Mesodermal cell (in vitro differentiated cells): ENCODE measurements around the gene DLGAP1.

Experiments used
- H3K27ac ChIP-seq: 2 replicates; pipeline ENCODE4 v1.7.0; 2013; ENCODE audit warnings: mild to moderate bottlenecking, low read depth, low read length, moderate library complexity; ENCODE audit not compliant: severe bottlenecking
- H3K36me3 ChIP-seq: 2 replicates; pipeline ENCODE4 v1.7.1; 2013; ENCODE audit warnings: mild to moderate bottlenecking, low read length, moderate library complexity; ENCODE audit not compliant: control insufficient read depth, insufficient read depth
- H3K4me1 ChIP-seq: one replicate; pipeline ENCODE4 v1.7.1; 2013; ENCODE audit warnings: mild to moderate bottlenecking, low read length; ENCODE audit not compliant: insufficient read depth, control insufficient read depth, poor library complexity, severe bottlenecking
- H3K4me3 ChIP-seq: 2 replicates; pipeline ENCODE4 v1.7.0; 2013; ENCODE audit warnings: low read length, control low read depth, mild to moderate bottlenecking; ENCODE audit not compliant: insufficient read depth, poor library complexity, severe bottlenecking; ENCODE audit errors: extremely low read depth
- H3K9me3 ChIP-seq: 2 replicates; pipeline ENCODE4 v1.7.1; 2013; ENCODE audit warnings: mild to moderate bottlenecking, low read length, moderate library complexity; ENCODE audit not compliant: control insufficient read depth
- WGBS, 2 experiments: methylation state at CpG; one replicate each; pipeline ENCODE4 v1.1.5; 2013; ENCODE audit warnings: missing lambda C conversion rate in 2 of 2; ENCODE audit not compliant: insufficient coverage in 2 of 2; 5-methylcytosine and 5-hydroxymethylcytosine counted together

The DLGAP1 gene

DNA sequence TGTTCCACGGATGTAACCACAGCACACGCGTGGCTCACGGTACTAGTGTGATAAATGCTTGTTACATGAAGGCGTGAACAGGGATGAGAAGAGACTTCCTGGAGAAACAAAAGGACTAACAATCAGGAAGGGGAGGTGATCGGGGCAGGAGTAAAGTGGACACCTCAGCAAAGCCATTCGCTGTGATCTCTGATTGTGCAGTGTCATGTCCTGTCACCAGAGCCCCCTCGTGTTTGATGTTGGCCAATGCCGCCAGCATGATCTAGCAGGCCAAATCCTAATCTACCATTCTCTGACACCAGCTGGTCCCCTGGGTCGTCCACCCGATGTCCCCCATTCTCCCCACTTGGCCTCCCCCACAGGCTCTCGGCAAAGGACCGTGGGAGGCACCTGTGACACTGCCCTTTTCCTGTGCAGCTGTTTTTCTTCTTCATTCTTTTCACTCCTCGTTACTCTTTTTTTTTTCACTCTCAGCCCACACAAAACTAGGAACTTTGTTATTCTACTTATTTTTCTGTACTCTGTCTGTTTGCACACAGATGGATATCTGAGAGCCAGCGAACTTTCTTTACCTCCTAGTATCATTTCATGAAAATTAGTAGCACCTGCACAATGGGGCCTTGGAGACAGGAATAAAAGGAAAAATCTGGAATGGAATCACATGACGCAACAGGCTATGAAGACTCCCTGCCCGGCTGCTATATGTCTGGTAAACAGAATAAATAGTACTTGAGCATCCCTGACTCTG lies 858.3 kb downstream of the DLGAP1 start:
- Histone ChIP-seq H3K9me3 (no peaks in the 10 kb centered on the region), H3K4me1 (peaks cover 37% of the 10 kb centered on the region), H3K27ac (peak overlapping the region; percentile 100), H3K4me3 (peak overlapping the region; percentile 54), H3K36me3 (peaks cover 31% of the 10 kb centered on the region)
- 79 to 81% methylated on average over 15 to 16 of the region's 17 CpGs for WGBS, 2 experiments

DNA sequence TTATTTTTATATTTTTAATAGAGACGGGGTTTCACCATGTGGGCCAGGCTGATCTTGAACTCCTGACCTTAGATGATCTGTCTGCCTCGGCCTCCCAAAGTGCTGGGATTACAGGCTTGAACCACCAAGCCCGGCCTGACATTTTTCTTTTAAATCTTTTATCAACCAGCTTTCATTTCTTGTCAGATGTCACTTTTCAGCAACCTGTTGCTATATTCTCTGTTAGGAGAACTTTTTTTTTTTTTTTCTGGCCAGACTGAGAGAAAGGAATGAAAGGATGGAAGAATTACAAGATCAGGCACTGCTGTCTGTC lies 858.8 kb downstream of the DLGAP1 start:
- peak overlapping the region; percentile 100 for H3K27ac ChIP-seq

DNA sequence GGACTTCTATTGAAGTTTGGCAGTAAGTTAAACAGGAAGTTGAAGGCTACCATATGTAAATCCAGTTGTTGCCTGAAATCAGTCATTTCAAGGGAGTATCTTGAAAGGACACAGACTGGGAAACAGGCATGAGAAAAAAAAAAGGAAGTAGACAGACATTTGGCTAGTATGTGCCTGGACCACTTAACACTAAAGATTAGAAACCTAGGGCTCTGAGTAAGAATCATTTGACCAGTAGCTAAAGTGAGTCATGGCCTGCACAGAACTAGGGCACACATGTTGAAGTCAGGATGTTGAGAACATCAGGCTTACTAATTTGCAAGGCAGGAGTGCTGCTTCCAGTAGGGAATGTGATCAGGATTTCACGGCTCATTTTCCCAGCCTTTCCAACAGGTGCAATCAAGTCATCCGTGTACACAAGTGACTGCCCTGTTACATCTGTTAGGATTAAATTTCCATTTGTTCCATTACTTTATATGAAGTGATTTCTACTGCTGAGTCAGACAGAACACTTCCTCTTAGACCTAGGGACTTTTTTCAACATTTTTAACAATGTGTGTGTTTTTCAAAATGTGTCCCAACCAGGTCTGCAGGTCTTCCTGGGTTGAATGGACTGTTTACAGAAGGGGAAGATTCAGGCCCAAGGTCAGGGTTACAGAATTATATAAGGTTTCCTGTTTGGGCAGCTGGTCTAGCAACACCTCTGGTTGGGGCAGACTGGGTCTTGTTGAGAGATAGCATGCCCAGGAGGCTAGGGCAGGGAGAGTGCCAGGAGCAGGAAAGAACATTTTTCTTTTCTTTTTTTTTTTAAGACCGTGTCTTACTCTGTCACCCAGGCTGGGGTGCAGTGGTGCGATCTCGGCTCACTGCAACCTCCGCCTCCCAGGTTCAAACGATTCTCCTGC lies 859.5 kb downstream of the DLGAP1 start:
- Histone ChIP-seq H3K9me3 (no peaks in the 10 kb centered on the region), H3K27ac (peak overlapping the region; percentile 100), H3K4me3 (peak overlapping the region; percentile 54), H3K4me1 (peaks cover 37% of the 10 kb centered on the region), H3K36me3 (peaks cover 27% of the 10 kb centered on the region)
- WGBS, 2 experiments = 72 to 84% methylated on average over 5 to 7 of the region's 7 CpGs

More for the DNA sequence above, 858.8 kb downstream of the DLGAP1 start:
- Histone ChIP-seq H3K9me3 (no peaks in the 10 kb centered on the region), H3K4me1 (peaks cover 37% of the 10 kb centered on the region), H3K4me3 (peak overlapping the region; percentile 54), H3K36me3 (peaks cover 29% of the 10 kb centered on the region)
- WGBS, 2 experiments = 86 to 88% methylated on average over 2 to 3 of the region's 3 CpGs

DNA sequence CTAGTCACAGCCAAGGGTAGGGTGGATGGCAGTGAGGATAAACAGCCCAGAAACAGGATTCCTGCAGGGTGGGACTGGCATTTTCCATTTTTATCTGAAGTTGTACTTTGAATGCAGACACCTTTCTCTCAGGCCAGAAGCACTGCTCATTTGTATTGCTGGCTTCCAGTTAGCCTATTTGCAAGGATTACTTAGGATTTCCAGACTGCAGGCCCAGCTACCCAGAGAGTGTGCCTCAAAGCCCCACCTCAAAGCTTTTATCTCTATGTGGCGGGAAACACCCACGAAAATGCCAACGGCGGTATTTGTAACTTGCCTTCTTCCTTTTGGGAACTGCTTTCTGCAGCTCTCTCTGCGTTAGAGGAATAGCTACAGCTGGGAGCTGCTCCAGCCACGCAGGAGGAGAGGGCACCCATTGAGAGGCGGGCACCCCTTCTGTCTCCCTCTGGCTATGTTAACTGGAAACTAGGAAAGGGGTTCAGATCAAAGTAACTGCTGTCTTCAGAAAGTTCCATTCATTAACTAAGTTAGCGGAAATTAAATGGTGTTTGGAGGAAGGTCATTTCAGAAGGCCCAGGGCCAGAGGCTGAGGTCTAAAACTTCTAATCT lies 860.2 kb downstream of the DLGAP1 start:
- WGBS, 2 experiments = 17 to 20% methylated on average over 5 to 8 of the region's 8 CpGs
- H3K9me3 ChIP-seq = no peaks in the 10 kb centered on the region
- H3K4me3 ChIP-seq = peak overlapping the region; percentile 54
- peaks cover 37% of the 10 kb centered on the region for H3K4me1 ChIP-seq
- peak overlapping the region; percentile 100 for H3K27ac ChIP-seq
- H3K36me3 ChIP-seq = peaks cover 22% of the 10 kb centered on the region

DNA sequence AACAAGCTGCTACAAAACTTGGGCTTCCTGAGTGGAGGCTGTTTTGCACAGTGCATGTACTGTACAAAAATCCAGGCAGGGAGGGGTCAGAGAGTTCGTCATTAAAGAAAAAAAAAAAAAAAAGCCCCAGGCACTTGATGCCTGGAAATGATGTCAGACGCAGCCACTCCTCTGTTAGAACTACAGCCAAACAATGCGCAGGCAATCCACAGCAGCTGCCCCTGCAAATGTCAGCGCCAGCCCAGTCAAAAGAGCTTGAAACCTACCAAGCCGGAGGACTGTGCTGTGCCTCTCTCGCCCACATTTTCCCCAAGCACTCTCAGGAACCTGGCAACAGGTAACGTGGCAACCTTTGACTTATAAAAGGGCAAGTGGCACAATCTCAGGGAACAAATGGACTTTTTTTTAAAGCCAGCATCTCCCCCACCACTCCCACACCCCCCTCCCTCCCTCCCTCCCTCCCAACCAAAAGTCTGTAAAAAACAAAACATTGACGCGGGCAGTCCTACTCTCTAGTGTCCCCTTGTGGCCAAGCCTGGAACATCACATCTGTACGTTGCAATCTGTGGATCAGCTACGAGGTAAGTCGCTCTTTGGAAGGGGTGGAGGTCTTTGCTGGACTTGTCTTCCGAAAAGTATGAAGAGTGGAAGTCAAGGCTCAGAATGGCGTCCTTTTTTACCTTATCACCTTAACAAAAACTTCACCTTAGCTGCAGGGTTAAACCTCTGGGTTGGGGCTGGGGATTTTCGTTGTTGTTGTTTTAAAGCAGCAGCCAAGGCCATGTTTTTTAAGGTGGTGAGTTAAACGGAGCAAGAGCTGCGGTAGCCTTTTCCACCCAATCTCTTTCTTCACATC lies 861.0 kb downstream of the DLGAP1 start:
- Histone ChIP-seq H3K36me3 (peaks cover 19% of the 10 kb centered on the region), H3K27ac (peak overlapping the region; percentile 100), H3K9me3 (no peaks in the 10 kb centered on the region), H3K4me1 (peaks cover 37% of the 10 kb centered on the region), H3K4me3 (peak overlapping the region; percentile 54)
- WGBS, 2 experiments = 0 to 2% methylated on average over 8 to 9 of the region's 17 CpGs

DNA sequence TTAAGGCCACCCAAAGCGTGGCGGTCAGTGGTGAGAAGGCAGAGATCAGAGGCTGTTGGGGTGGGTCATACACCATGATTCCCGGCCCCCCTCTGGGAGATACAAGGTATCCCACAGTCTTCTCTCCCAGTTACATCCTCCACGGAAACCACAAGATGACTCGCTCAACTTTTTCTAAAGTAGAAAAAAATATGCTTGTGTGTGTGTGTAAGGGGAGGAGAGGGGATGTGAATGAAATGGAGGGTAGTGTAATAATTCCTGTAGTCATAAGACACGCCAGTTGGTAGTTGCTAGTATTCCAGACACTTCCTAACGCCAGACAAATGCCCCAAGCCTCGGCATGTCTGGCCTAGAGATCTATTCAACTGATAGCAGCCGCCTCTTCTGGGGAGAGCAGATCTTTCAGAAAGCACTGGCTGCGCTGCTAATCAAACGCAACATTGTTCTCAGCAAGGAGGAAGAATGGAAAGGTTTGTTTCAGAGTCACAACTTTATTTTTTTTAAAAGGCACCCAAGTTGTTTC lies 861.7 kb downstream of the DLGAP1 start:
- Histone ChIP-seq H3K4me1 (peaks cover 37% of the 10 kb centered on the region), H3K36me3 (peaks cover 14% of the 10 kb centered on the region), H3K27ac (peak overlapping the region; percentile 100), H3K9me3 (no peaks in the 10 kb centered on the region), H3K4me3 (peak overlapping the region; percentile 54)
- WGBS, 2 experiments = 7% methylated on average over 5 of the region's 11 CpGs

DNA sequence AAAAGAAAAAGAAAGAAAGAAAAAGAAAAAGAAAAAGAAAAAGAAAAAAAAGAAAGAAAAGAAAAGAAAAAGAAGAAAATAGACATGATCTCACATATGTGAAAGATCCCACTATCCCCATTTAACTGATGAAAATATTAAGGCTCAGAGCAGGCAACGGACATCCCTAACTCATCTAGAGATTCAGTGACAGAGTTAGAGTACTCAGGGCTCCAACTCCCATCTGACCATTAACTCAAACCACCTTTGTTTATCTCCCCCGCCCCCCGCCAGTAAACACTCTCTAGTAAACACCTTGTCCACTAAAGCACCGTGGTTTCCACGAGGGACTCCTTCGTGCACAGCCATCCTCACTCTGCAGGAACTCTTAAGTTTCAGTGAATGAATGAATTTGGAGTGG lies 862.2 kb downstream of the DLGAP1 start:
- Histone ChIP-seq H3K9me3 (no peaks in the 10 kb centered on the region), H3K4me3 (peak overlapping the region; percentile 54), H3K36me3 (peaks cover 10% of the 10 kb centered on the region), H3K27ac (peak overlapping the region; percentile 100), H3K4me1 (peaks cover 37% of the 10 kb centered on the region)
- 60 to 76% methylated on average over 2 to 5 of the region's 6 CpGs for WGBS, 2 experiments

DNA sequence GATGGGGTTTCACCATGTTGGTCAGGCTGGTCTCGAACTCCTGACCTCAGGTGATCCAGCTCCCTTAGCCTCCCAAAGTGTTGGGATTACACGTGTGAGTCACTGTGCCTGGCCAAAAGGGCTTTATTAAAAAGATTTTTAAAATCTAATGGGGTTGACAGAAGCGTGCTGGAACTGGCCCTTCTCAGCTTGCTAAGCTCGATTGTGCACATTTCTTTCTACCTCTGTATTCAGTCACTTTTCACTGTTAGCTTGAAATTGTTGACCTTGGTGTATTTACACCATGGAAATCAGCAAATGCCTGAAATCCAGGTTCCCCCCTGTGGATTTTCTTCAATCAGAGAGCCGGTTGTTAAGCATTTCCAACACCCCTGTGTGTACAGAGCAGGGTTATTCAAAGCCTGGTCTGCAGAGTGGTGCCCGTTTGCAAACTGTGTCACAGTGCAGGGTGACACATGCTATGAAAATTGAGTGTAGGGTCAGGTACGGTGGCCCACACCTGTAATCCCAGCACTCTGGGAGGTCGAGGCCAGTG lies 864.9 kb downstream of the DLGAP1 start:
- 84 to 91% methylated on average over 7 to 8 of the region's 8 CpGs for WGBS, 2 experiments
- Histone ChIP-seq H3K9me3 (no peaks in the 10 kb centered on the region), H3K27ac (no peak overlapping the region), H3K4me1 (peaks cover 14% of the 10 kb centered on the region), H3K36me3 (no peaks in the 10 kb centered on the region), H3K4me3 (no peak overlapping the region)

DNA sequence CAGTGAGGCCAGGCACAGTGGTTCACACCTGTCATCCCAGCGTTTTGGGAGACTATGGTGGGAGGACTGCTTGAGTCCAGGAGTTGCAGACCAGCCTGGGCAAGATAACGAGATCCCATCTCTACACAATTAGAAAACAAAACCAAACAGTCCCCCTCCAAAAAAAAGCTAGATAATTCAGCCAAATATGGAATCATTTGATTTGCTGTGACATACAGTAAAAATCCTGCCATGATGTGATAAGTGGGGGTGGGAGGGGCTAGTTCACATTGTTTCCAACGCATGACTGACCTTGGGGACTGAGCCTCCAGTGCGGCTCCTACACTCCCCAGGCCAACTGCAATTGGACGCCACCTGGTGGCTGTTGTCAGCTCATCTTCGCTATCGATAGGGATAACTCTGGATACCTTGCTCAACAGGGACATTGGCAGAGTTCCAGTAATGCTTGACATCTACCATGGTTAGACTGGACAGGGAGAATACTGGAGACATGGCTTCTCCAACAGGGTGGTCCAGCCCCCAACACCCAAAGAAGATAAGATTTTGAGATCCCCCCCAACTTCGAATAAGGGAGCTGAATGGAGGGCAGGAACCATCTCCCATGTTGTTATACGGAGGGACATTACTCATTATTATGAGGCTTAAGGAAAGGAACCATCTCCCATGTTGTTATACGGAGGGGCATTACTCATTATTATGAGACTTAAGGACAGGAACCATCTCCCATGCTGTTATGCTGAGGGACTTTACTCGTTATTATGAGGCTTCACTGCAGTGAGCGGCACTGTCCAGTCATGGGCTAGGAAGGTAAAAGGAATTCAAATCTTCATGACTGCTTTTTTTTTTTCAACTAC lies 869.2 kb downstream of the DLGAP1 start:
- Histone ChIP-seq H3K4me3 (no peak overlapping the region), H3K9me3 (no peaks in the 10 kb centered on the region), H3K27ac (no peak overlapping the region), H3K4me1 (peaks cover 2% of the 10 kb centered on the region), H3K36me3 (no peaks in the 10 kb centered on the region)
- WGBS, 2 experiments = 38 to 43% methylated on average over 9 to 10 of the region's 12 CpGs
